ENCODE measurements around the gene PGS1.

GRCh38 chr17:78353834-78354233 is 24.6 kb upstream of the PGS1 start:
- TF ChIP-seq, protein P1, sequence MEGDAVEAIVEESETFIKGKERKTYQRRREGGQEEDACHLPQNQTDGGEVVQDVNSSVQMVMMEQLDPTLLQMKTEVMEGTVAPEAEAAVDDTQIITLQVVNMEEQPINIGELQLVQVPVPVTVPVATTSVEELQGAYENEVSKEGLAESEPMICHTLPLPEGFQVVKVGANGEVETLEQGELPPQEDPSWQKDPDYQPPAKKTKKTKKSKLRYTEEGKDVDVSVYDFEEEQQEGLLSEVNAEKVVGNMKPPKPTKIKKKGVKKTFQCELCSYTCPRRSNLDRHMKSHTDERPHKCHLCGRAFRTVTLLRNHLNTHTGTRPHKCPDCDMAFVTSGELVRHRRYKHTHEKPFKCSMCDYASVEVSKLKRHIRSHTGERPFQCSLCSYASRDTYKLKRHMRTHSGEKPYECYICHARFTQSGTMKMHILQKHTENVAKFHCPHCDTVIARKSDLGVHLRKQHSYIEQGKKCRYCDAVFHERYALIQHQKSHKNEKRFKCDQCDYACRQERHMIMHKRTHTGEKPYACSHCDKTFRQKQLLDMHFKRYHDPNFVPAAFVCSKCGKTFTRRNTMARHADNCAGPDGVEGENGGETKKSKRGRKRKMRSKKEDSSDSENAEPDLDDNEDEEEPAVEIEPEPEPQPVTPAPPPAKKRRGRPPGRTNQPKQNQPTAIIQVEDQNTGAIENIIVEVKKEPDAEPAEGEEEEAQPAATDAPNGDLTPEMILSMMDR (IDR thresholded peaks at IDR 0.05) = no peak
- TF ChIP-seq POLR2A (IDR thresholded peaks at IDR 0.05; ENCODE audit: low read depth) = no peak
- no peak for TF ChIP-seq POLR2AphosphoS5 (IDR thresholded peaks at IDR 0.05)

Data from esophagus muscularis mucosa (tissue), 3 donors.